NCI-H460 (cell line): ENCODE results near the gene TIMM10. TPM values are rescaled to one million over a fixed set of nuclear protein-coding genes. Genes with fewer than 3 reads are reported as not detected.
A peak's percentile ranks its signal among the peaks of the same experiment; 100 is the strongest.

Experiments
- DNase-seq: peaks from one replicate; pipeline ENCODE4 v3.0.0-alpha.2; 2016; ENCODE audit warnings: low read depth; ENCODE audit errors: extremely low read depth
- polyA plus RNA-seq: library from polyadenylated mRNA; depleted of rRNA; stranded (reverse); fragments of >200 nt; gene quantifications from 2 replicates; pipeline ENCODE4 v1.2.3, GENCODE V29; 2014; cell fraction: nucleus; rRNA removed
- total RNA-seq: library from RNA; depleted of rRNA; stranded (reverse); fragments of >200 nt; shearing (Covaris generic); gene quantifications from 2 replicates; pipeline ENCODE4 v1.2.3, GENCODE V29; 2014; rRNA removed

TIMM10 gene, protein sequence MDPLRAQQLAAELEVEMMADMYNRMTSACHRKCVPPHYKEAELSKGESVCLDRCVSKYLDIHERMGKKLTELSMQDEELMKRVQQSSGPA
- 91.7 and 100 TPM in 2 replicates for total RNA-seq
- polyA plus RNA-seq: 59.7 and 116 TPM in 2 replicates

DNA sequence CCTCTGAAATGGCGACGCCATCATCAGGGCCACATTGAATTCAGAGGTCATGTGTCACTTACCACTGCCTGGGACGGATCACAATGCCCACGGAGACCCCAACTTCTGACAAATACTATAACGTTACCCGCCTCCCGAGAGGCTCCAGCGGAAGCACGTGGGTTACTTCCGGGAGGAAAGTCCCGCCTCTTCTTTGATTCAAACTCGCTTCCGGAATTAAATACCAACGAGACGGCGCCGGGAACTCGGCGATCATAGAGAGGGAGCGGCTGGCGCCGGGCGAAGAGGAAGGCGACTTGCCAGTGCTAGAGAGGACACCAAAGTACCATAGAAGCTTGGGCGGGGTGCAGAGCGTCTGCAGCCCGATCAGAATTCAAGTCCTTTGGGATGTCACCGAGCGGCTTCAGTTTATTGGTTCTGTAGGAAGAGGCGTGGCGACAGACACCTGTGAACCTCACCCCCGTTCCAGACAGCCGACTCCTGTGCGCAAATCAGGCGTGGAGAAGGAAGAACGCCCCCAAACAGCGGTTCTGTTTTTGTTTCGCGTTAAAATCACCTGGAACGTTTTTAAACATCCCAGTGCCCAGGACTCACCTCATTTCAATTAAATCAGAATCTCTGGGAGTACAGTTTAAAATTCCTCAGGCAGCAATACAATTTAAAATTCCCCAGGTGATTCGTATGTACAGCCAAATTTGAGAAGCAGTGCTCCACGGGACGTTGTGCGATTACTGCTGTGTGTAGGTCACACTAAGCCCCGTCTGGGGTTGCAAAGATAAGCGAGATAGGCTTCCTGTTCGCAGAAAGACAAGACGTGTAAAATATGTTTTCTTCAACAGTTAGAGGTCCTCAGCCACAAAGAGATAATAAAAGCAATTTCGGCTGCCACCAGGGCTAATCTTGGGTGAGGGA, at the start of gene TIMM10:
TSS of gene TIMM10 (minus strand) at position 159 of the 912 bp plus-strand sequence. CDS start 565 bp downstream, outside the sequence.
- peak; percentile 93 for DNase-seq

- DNase-seq: no peak
These were observed 43.5 kb upstream of the TIMM10 start for GRCh38 chr11:57574061-57574460.

- DNase-seq: no peak
These were observed 41.1 kb upstream of the TIMM10 start for GRCh38 chr11:57571606-57572005.

DNA sequence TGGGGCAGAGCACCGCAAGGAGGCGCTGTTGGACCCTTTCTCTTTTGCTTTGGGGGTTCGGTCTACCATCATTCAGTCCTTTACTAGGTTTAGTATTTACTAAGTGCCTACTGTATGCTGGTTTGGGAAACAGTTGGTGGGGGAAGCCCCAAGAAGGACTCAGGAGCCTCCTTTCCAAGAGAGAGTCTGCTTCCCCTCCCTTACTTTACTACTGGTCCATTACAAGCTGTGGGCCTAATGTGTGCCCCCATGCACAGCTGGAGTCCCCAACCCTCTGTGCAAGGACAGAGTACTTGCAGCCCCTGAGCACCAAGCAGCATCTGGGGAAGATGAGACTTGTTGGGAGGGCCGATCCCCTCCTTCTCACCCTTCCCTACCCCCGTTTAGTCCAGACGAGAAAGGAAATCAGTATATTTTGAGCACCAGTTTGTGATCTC, 37.8 kb upstream of the TIMM10 start:
- DNase-seq: peak; percentile 50

- peak; percentile 16 for DNase-seq
These were observed 37.2 kb upstream of the TIMM10 start, which contains the start of gene UBE2L6 for GRCh38 chr11:57567515-57568329. UBE2L6 (minus strand) TSS chr11:57567672; CDS start chr11:57567611, 61 bp downstream.

DNA sequence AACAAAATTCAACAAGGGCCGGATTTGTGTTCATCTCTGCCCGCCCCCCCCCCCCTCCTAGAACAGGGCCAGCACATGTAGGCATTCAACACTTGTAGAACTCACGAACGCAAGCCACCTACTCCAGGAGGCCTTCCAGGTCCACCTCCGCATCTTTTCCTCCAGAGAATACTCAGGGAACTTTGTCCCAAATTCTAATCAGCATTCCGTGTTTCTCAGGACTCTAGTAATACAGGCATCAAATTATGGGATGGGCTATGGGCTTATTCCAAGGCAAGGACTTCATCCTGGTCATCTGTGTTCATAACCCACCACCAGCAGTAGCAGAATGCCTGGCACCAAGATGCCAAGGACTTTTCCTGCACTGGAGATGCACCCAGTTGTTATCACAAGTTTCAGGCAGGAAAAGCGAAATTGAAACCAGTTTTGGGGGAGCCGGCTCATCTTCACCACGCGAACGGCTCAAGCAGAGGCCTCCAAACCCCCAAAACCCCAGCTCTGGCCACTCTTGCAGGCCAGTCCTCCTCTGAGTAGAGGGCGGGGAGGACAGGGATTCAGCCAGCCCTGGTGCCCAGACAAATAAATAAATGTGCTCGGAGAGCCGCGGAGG, 36.5 kb upstream of the TIMM10 start:
- no peak for DNase-seq

GRCh38 chr11:57566005-57566904, 35.7 kb upstream of the TIMM10 start:
- DNase-seq: no peak

GRCh38 chr11:57562596-57562995, 32.0 kb upstream of the TIMM10 start:
- DNase-seq: no peak

DNA sequence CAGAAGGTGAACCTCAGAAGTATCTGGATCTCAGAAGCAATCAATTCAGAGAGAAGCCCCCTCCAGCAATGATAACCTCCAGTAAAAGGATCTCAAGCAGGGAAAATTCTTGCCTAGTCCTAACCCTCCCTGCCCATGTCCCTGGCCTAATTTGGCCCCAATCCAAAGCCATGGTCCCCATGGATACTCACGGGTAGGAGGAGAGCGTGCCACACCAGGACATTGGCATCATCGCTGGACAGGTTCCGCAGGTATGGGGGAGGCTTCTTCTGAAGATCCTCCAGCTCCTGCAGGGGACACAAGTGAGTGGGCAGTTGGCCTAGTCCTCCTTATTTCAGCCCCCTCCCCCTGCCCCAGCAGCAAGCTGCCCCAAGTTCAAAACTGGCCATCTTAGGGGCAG, 29.6 kb upstream of the TIMM10 start:
- no peak for DNase-seq

DNA sequence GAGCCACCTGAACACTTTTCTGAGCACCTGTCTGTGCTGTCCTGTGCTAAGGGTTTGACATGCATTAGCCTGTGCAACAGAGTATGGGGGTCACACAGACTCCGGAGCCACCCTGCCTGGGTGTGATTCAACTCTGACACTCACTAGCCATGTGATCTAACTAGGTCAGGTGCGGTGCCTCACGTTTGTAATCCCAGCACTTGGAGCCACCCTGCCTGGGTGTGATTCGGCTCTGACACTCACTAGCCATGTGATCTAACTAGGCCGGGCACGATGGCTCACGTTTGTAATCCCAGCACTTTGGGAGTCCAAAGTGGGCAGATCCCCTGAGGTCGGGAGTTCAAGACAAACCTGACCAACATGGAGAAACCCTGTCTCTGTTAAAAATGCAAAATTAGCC, 25.5 kb upstream of the TIMM10 start:
- DNase-seq: no peak

GRCh38 chr11:57555393-57555792, 24.8 kb upstream of the TIMM10 start:
- no peak for DNase-seq

- DNase-seq: no peak
These were observed 21.9 kb upstream of the TIMM10 start for GRCh38 chr11:57552479-57552878.

- no peak for DNase-seq
These were observed 21.4 kb upstream of the TIMM10 start for GRCh38 chr11:57551941-57552340.

- DNase-seq: no peak
These were observed 19.4 kb upstream of the TIMM10 start for GRCh38 chr11:57549983-57550382.

DNA sequence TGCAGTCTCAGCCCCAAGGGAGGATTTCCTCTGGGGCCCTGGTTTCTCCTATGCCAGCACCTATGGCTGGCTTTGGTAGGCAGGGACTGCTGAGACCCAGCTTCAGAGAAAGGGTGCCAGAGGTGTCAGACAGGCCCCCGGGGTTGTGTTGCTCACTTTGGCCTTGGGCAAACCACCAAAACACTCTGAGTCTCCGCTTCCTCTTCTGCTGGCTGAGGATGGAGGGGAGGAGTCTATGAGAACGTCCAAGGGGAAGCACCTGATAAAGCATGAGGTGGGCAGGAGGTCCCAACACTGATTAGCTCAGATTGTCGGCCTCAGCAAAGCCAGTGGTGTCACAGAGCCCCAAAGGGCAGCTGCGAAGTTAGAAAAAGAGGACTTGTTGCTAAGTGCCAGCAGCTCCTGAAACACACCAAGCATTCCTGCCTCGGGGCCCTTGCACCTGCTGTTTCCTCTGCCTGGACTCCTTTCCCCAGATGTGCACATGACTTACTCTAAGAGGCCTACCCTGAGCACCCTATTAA, 17.4 kb upstream of the TIMM10 start:
- DNase-seq: no peak

DNA sequence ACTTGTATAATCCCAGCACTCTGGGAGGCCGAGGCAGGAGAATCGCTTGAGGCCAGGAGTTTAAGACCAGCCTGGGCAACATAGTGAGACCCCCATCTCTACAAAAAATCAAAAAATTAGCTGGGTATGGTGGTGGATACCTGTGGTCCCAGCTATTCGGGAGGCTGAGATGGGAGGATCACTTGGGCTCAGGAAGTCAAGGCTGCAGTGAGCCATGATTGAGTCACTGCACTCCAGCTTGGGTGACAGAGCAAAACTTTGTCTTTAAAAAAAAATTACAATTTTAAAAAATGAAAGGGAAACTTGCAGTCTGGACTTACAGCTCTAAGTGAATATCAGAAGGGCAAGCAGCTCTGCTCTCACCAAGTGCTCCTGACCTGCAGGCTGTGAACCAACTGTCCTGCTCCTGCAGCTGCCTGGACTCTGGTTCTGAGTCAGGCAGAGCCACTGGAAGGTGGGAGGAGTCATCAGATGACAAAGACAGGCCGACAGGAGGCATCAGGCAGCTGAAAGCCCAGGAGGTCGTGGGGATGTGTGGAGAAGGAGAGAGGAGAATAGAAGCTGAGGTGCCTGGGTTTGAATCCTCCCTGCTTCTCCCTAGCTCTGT, 16.4 kb upstream of the TIMM10 start:
- DNase-seq: no peak

DNA sequence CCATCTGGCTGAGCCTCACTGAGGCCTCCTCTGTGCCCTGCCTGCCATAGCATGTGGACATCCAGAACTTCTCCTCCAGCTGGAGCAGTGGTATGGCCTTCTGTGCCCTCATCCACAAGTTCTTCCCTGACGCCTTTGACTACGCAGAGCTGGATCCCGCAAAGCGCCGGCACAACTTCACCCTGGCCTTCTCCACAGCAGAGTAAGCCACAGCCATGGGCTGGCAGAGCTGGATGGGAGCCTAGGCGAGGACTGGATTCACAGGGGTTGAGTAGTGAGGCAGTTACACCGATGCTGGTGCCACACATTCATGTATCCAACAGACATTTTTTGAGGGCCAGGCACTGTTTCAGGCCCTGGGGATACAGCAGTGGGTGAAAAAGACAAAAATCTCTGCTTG, 15.9 kb upstream of the TIMM10 start:
- no peak for DNase-seq

- DNase-seq: no peak
These were observed 15.3 kb upstream of the TIMM10 start for GRCh38 chr11:57545883-57546282.

DNA sequence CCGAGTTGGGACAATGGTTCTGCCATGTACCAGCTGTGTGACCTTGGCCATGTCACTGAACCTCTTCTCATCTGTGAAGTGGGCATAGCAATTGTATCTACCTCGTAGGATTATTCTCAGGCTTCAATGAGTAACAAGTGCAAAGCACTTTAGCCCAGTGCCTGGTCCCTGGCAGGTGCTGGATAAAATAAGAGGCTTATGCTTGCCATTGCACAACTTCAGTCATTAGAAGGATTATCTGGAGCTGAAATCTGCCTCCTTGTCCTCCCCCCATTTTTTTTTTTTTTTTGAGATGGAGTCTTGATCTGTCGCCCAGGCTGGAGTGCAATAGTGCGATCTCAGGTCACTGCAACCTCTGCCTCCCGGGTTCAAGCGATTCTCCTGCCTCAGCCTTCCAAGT, 14.0 kb upstream of the TIMM10 start:
- DNase-seq: no peak
